GM12872 (cell line): ENCODE results near the gene COPS8.

Source experiments
- TF ChIP-seq, protein P1 (sequence below): IDR thresholded peaks from 3 replicates; pipeline ENCODE4 v1.5.1; 2011; ENCODE audit warnings: low read depth, mild to moderate bottlenecking, low read length, moderate library complexity; ENCODE audit not compliant: insufficient read depth

The COPS8 gene

DNA sequence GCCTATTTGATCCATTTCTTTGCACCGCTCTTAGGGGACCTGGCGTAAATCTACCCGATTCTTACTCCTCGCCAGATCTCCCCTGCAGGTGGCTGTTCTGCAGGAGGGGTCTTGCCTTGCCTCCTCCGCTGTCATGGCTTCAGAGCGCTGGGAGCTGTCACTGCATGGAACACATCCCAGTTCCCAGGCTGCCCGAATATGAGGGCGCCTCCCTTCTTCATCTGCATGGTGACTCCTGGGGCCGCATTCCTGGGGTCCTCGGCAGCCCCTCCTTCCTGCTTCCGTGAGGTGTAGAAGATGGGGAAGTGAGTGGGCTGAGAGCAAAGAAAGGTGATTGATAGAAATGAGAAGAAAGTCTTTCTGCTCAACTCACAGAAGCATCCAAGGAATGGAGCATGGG is 27.3 kb upstream of the COPS8 start:
- TF ChIP-seq, protein P1, sequence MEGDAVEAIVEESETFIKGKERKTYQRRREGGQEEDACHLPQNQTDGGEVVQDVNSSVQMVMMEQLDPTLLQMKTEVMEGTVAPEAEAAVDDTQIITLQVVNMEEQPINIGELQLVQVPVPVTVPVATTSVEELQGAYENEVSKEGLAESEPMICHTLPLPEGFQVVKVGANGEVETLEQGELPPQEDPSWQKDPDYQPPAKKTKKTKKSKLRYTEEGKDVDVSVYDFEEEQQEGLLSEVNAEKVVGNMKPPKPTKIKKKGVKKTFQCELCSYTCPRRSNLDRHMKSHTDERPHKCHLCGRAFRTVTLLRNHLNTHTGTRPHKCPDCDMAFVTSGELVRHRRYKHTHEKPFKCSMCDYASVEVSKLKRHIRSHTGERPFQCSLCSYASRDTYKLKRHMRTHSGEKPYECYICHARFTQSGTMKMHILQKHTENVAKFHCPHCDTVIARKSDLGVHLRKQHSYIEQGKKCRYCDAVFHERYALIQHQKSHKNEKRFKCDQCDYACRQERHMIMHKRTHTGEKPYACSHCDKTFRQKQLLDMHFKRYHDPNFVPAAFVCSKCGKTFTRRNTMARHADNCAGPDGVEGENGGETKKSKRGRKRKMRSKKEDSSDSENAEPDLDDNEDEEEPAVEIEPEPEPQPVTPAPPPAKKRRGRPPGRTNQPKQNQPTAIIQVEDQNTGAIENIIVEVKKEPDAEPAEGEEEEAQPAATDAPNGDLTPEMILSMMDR = no peak

DNA sequence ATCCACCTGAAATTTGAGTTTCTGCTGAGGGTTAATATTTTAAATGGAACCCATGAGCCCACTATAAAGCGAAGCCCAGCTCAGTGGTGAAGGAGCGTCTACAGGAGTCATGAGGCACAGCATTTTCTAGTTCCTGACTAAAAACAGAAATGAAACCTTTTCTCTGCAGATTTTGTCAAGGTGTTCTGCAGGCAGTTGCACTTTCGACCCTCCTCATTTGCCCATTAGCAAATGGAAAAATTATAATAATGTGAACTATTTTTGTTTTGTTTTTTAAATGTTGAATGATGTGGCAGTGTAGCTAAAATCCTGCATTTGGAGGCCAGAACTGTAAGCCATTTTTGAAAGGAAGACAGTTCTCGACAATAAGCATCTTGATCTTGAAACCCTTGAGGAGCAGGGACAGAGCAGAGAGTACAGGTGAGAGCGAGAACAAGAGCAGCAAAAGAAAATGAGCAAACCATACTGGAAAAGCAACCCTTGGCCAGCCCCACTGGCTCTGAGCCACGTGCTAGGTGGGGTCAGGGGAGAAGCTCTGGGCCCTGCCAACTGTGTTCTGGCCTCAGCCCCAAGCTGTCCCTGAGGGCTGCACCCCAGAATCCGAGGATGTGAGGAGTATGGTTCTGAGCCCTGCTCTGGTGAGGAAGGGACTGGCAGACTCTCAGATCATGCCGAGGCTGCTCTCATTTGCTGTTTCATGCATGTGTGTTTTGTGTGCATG is 26.4 kb upstream of the COPS8 start:
- TF ChIP-seq, protein P1 = no peak

DNA sequence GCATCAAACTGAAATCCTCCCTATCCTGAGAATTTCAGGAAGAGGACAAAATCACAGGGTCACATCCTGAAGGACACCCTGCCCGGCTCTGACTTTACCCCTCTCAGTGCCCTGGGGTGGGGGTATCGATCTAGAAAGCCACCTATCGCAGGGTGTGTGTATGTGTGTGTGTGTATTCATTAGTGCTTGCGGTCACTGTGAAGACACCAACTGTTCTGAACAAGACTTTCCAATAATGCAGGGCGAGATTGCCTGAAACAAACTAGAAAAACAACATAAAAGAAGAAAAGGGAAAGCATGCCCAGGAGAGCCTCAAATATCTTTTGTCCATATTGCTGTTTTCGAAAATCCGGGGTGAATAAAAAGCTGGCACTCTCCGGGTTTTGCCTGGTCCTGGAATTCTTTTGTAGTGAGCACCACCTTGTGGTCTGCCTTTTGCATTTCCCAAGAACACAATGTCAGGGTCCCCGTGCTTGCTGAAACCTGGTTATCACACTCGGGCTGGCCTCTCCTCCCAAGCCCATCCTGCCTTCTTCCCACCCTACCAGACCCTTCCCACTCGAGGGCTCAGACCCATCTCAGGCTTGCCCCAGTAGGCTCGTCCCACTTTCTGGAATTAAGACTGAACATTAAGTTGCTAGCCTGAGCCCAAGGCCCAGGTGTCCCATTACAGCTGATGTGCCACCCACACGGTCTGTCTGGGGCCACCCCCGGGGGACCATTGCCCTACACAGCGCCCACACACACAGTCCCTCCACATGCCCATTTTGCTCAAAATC is 25.0 kb upstream of the COPS8 start:
- TF ChIP-seq, protein P1 = peak; percentile 72

DNA sequence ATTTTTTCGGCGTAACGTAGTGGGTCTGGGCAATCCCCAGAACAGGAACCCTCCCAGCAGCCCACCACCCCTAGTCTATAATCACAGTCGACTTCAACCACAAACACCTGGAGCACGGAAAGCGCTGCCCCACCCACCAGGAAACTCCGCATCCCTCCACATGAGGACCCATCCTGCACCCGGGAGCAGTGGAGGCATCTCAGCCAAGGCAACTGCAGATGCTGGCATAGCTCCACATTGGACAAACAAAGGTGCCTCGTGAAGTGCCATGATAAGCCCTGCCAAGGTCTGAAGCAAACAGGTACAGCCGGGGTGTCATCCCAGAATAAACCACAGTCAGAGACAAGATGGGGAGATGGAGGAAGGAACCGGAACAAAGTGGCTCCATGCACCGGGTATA is 24.3 kb upstream of the COPS8 start:
- TF ChIP-seq, protein P1 = no peak

DNA sequence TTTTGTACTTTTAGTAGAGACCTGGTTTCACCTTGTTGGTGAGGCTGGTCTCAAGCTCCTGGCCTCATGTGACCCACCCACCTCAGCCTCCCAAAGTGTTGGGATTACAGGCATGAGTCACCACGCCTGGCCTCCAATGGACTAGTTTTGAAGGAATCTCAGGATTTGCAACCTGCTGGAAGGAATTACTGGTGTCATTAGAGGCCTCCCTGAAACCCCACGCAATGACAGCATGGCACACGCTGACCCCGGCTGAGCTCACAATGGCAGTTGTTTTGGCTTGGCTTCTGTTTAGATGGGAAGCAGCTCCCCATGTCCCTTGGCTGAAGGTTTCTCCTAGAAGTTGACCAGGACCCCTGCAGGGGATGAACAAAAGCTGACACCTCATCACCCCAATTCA is 23.1 kb upstream of the COPS8 start:
- TF ChIP-seq, protein P1 = no peak

DNA sequence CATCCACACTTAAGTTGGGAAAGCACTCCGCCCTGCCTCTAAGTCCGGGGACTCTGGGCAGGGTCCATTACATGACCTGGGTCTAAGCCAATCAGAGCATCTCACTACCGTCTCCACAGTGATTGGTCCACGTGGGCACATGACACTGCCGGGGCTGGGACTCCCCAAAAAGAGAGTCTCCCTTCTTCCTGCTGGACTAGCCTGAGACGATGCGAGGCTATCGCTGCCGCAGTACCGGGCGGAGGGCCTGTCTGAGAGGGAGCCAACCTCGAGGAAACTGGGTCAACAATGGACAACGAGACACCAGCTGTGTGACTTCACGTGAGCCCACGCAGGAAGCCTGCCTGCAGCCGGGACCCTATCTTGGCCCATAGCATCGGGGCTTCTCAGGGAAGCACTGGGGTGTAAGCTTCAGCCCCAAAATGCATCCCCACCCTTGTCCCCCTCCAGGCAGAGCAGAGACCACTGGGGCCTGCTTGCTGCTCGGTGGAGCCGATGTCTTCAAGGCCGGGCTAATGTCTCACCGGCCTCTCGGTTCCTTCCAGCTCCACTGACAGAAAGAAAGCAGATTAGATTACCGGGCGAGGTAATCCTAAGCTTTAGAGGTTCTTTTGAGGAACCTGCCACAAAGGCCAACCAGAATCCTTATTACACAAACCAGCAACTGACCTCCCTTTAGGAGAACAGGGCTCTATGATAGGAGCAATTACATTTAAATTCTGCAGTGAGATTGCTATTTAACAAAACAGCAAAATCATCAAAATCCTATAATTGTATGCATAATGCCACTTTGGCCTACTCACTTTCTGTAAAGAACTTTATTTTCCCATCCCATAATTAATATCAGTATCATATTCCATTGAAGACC is 21.3 kb upstream of the COPS8 start:
- TF ChIP-seq, protein P1 = no peak

DNA sequence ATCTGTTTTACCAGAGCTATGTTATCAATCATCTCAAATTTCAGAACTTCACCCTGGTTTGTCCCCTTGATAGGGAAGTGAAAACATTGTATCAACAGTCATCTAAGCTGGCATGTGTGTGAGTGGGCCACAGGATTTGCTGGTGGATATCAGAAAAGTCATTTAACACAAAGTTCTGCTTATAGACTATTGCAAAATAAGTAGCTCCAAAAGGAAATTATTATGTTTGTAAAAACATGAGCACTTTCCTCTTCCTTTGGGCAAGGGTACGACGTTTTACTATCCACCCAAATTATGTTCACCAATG is 20.7 kb upstream of the COPS8 start:
- TF ChIP-seq, protein P1 = no peak
